ENCODE measurements around the gene FAM131C.

FAM131C gene, protein sequence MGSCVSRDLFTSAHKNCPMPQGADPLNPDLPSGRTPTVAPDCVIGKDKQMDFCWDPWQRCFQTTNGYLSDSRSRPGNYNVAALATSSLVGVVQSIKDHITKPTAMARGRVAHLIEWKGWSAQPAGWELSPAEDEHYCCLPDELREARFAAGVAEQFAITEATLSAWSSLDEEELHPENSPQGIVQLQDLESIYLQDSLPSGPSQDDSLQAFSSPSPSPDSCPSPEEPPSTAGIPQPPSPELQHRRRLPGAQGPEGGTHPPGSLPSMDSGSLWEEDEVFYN

DNA sequence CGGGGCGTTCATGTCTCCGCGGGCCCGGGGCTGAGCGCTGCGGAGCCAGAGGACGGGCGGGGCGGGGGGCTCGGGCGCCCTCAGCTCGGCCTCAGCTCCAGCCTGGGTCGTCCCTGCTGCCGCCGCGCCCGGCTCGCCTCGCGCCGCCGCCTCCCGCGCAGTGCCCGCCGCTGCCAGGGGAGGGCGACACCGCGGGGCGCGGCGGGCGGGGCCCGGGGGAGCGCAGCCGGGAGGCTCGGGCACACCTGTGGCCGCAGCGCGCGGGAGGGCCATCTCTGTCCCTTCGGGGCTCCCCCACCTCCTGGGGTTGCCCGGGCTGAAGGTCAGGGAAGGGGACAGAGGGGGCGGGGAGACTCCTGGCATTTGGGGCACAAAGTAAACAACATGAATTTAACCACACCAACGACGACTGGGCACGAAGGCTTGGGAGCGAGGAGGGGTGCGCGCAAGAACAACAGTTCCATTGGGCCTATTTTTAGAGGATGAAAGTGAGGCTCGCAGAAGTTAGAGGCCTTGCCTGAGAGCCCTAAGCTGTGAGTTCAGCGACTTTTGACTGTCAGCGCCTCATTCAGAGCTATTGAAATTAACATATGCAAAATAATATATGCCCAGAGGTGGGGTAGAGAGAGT, at the start of gene FAM131C:
Gene FAM131C, minus strand, starts transcription at position 162 of the 630 bp plus-strand sequence. CDS start 209 bp downstream, outside the sequence.
- H3K27me3 ChIP-seq (ENCODE audit: control insufficient read depth in 5 of 5, insufficient read depth in 4 of 5, low read length in 5 of 5) = peaks cover 0 to 18% (median 13%) of the 10 kb centered on the region in 5 donors
- peak within 1 kb of the TSS in 4 of 5 donors; percentile 14 to 38 (median 28) for H3K4me3 ChIP-seq (ENCODE audit: low read depth in 1 of 5, low read length in 5 of 5)
- H3K27ac ChIP-seq (ENCODE audit: low read depth, low read length) = no peak within 1 kb of the TSS
- H3K9ac ChIP-seq (ENCODE audit: low read length in 5 of 5) = peak within 1 kb of the TSS in 1 of 5 donors; percentile 28
- no peaks in the 10 kb centered on the region for H3K9me3 ChIP-seq (ENCODE audit: control insufficient read depth in 5 of 5, low read length in 5 of 5)
- no peaks in the 10 kb centered on the region for H3K36me3 ChIP-seq (ENCODE audit: control insufficient read depth in 5 of 5, insufficient read depth in 5 of 5, low read length in 5 of 5)
- H3K4me1 ChIP-seq (ENCODE audit: control insufficient read depth in 5 of 5, insufficient read depth in 5 of 5, low read length in 5 of 5) = peaks cover 0 to 32% (median 16%) of the 10 kb centered on the region in 5 donors

GRCh38 chr1:16122916-16123315, 49.5 kb upstream of the FAM131C start:
- peaks cover 0 to 21% (median 10%) of the 10 kb centered on the region in 5 donors for H3K4me1 ChIP-seq (ENCODE audit: control insufficient read depth in 5 of 5, insufficient read depth in 5 of 5, low read length in 5 of 5)
- H3K36me3 ChIP-seq (ENCODE audit: control insufficient read depth in 5 of 5, insufficient read depth in 5 of 5, low read length in 5 of 5) = peaks cover 0 to 34% (median 31%) of the 10 kb centered on the region in 5 donors
- H3K27ac ChIP-seq (ENCODE audit: low read depth, low read length) = no peak overlapping the region
- peaks cover 0 to under 1% (median 0%) of the 10 kb centered on the region in 5 donors for H3K27me3 ChIP-seq (ENCODE audit: control insufficient read depth in 5 of 5, insufficient read depth in 4 of 5, low read length in 5 of 5)
- no peak overlapping the region for H3K4me3 ChIP-seq (ENCODE audit: low read depth in 1 of 5, low read length in 5 of 5)
- no peak overlapping the region for H3K9ac ChIP-seq (ENCODE audit: low read length in 5 of 5)
- H3K9me3 ChIP-seq (ENCODE audit: control insufficient read depth in 5 of 5, low read length in 5 of 5) = no peaks in the 10 kb centered on the region

GRCh38 chr1:16122350-16122881, 49.0 kb upstream of the FAM131C start:
- Histone ChIP-seq H3K9me3 (ENCODE audit: control insufficient read depth in 5 of 5, low read length in 5 of 5) (no peaks in the 10 kb centered on the region), H3K9ac (ENCODE audit: low read length in 5 of 5) (no peak overlapping the region), H3K36me3 (ENCODE audit: control insufficient read depth in 5 of 5, insufficient read depth in 5 of 5, low read length in 5 of 5) (peaks cover 0 to 30% (median 27%) of the 10 kb centered on the region in 5 donors), H3K27me3 (ENCODE audit: control insufficient read depth in 5 of 5, insufficient read depth in 4 of 5, low read length in 5 of 5) (no peaks in the 10 kb centered on the region), H3K4me3 (ENCODE audit: low read depth in 1 of 5, low read length in 5 of 5) (no peak overlapping the region), H3K27ac (ENCODE audit: low read depth, low read length) (no peak overlapping the region), H3K4me1 (ENCODE audit: control insufficient read depth in 5 of 5, insufficient read depth in 5 of 5, low read length in 5 of 5) (peaks cover 0 to 20% (median 10%) of the 10 kb centered on the region in 5 donors)

GRCh38 chr1:16120940-16121410, 47.5 kb upstream of the FAM131C start:
- peaks cover 0 to 18% (median 13%) of the 10 kb centered on the region in 5 donors for H3K36me3 ChIP-seq (ENCODE audit: control insufficient read depth in 5 of 5, insufficient read depth in 5 of 5, low read length in 5 of 5)
- H3K27me3 ChIP-seq (ENCODE audit: control insufficient read depth in 5 of 5, insufficient read depth in 4 of 5, low read length in 5 of 5) = no peaks in the 10 kb centered on the region
- H3K4me1 ChIP-seq (ENCODE audit: control insufficient read depth in 5 of 5, insufficient read depth in 5 of 5, low read length in 5 of 5) = peaks cover 0 to 14% (median 6%) of the 10 kb centered on the region in 5 donors
- no peak overlapping the region for H3K9ac ChIP-seq (ENCODE audit: low read length in 5 of 5)
- H3K9me3 ChIP-seq (ENCODE audit: control insufficient read depth in 5 of 5, low read length in 5 of 5) = no peaks in the 10 kb centered on the region
- H3K27ac ChIP-seq (ENCODE audit: low read depth, low read length) = no peak overlapping the region
- no peak overlapping the region for H3K4me3 ChIP-seq (ENCODE audit: low read depth in 1 of 5, low read length in 5 of 5)

GRCh38 chr1:16120407-16120806, 47.0 kb upstream of the FAM131C start:
- Histone ChIP-seq H3K9me3 (ENCODE audit: control insufficient read depth in 5 of 5, low read length in 5 of 5) (no peaks in the 10 kb centered on the region), H3K4me1 (ENCODE audit: control insufficient read depth in 5 of 5, insufficient read depth in 5 of 5, low read length in 5 of 5) (peaks cover 0 to 14% (median 6%) of the 10 kb centered on the region in 5 donors), H3K36me3 (ENCODE audit: control insufficient read depth in 5 of 5, insufficient read depth in 5 of 5, low read length in 5 of 5) (peaks cover 0 to 13% (median 12%) of the 10 kb centered on the region in 5 donors), H3K9ac (ENCODE audit: low read length in 5 of 5) (no peak overlapping the region), H3K27ac (ENCODE audit: low read depth, low read length) (no peak overlapping the region), H3K4me3 (ENCODE audit: low read depth in 1 of 5, low read length in 5 of 5) (no peak overlapping the region), H3K27me3 (ENCODE audit: control insufficient read depth in 5 of 5, insufficient read depth in 4 of 5, low read length in 5 of 5) (no peaks in the 10 kb centered on the region)

DNA sequence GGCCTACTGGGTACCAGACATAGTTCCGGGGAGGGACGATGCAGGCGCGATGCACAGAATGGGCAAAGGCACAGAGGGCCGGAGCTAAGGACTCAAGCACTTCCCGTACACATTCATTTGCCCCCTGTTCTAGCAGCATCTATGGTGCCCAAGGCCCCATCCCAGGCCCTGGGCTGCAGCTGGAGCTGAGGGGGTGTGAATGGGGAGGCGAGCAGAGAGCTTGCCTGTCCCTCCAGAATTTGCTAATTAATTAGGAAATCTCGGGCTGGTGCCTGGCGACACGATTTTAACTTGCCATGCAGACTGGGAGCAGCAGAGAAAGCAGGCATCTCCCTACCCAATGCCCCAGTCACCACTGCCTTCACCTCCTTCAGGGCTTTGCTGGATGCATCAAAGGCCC, 46.5 kb upstream of the FAM131C start:
- Histone ChIP-seq H3K36me3 (ENCODE audit: control insufficient read depth in 5 of 5, insufficient read depth in 5 of 5, low read length in 5 of 5) (peaks cover 0 to 13% (median 10%) of the 10 kb centered on the region in 5 donors), H3K27me3 (ENCODE audit: control insufficient read depth in 5 of 5, insufficient read depth in 4 of 5, low read length in 5 of 5) (no peaks in the 10 kb centered on the region), H3K4me3 (ENCODE audit: low read depth in 1 of 5, low read length in 5 of 5) (no peak overlapping the region), H3K9me3 (ENCODE audit: control insufficient read depth in 5 of 5, low read length in 5 of 5) (no peaks in the 10 kb centered on the region), H3K4me1 (ENCODE audit: control insufficient read depth in 5 of 5, insufficient read depth in 5 of 5, low read length in 5 of 5) (peaks cover 0 to 14% (median 6%) of the 10 kb centered on the region in 5 donors), H3K9ac (ENCODE audit: low read length in 5 of 5) (no peak overlapping the region), H3K27ac (ENCODE audit: low read depth, low read length) (no peak overlapping the region)

GRCh38 chr1:16119504-16119903, 46.1 kb upstream of the FAM131C start:
- no peaks in the 10 kb centered on the region for H3K27me3 ChIP-seq (ENCODE audit: control insufficient read depth in 5 of 5, insufficient read depth in 4 of 5, low read length in 5 of 5)
- no peak overlapping the region for H3K27ac ChIP-seq (ENCODE audit: low read depth, low read length)
- H3K4me1 ChIP-seq (ENCODE audit: control insufficient read depth in 5 of 5, insufficient read depth in 5 of 5, low read length in 5 of 5) = peaks cover 0 to 14% (median 6%) of the 10 kb centered on the region in 5 donors
- no peak overlapping the region for H3K4me3 ChIP-seq (ENCODE audit: low read depth in 1 of 5, low read length in 5 of 5)
- no peak overlapping the region for H3K9ac ChIP-seq (ENCODE audit: low read length in 5 of 5)
- no peaks in the 10 kb centered on the region for H3K9me3 ChIP-seq (ENCODE audit: control insufficient read depth in 5 of 5, low read length in 5 of 5)
- H3K36me3 ChIP-seq (ENCODE audit: control insufficient read depth in 5 of 5, insufficient read depth in 5 of 5, low read length in 5 of 5) = peaks cover 0 to 9% (median 6%) of the 10 kb centered on the region in 5 donors

- Histone ChIP-seq H3K27ac (ENCODE audit: low read depth, low read length) (no peak overlapping the region), H3K4me1 (ENCODE audit: control insufficient read depth in 5 of 5, insufficient read depth in 5 of 5, low read length in 5 of 5) (peaks cover 0 to 14% (median 6%) of the 10 kb centered on the region in 5 donors)
Observed at GRCh38 chr1:16118706-16119105, 45.3 kb upstream of the FAM131C start.

DNA sequence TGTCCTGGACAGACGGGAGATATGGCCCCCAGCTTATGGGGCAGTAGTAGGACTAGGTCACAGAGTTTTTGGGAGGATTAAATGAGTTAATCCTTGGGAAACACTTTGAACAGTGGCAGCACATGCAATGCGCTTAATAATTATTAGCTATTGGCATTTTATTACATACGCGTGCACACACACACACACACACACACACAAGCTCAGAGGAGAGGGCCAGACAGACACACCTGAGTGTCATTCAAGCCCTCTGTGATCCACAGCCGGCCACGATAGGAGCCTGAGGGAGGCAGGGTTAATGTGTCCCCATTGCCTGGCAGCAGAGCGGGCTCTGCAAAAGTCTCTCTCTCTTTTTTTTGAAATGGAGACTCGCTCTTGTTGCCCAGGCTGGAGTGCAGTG, 44.5 kb upstream of the FAM131C start:
- no peak overlapping the region for H3K4me3 ChIP-seq (ENCODE audit: low read depth in 1 of 5, low read length in 5 of 5)
- H3K9me3 ChIP-seq (ENCODE audit: control insufficient read depth in 5 of 5, low read length in 5 of 5) = no peaks in the 10 kb centered on the region
- H3K36me3 ChIP-seq (ENCODE audit: control insufficient read depth in 5 of 5, insufficient read depth in 5 of 5, low read length in 5 of 5) = peaks cover 0 to 3% (median under 1%) of the 10 kb centered on the region in 5 donors
- no peak overlapping the region for H3K27ac ChIP-seq (ENCODE audit: low read depth, low read length)
- peaks cover 0 to 16% (median 10%) of the 10 kb centered on the region in 5 donors for H3K4me1 ChIP-seq (ENCODE audit: control insufficient read depth in 5 of 5, insufficient read depth in 5 of 5, low read length in 5 of 5)
- peak overlapping the region in 1 of 5 donors; percentile 13 for H3K9ac ChIP-seq (ENCODE audit: low read length in 5 of 5)
- no peaks in the 10 kb centered on the region for H3K27me3 ChIP-seq (ENCODE audit: control insufficient read depth in 5 of 5, insufficient read depth in 4 of 5, low read length in 5 of 5)

More at GRCh38 chr1:16118706-16119105, 45.3 kb upstream of the FAM131C start:
- H3K9ac ChIP-seq (ENCODE audit: low read length in 5 of 5) = no peak overlapping the region
- H3K9me3 ChIP-seq (ENCODE audit: control insufficient read depth in 5 of 5, low read length in 5 of 5) = no peaks in the 10 kb centered on the region
- H3K4me3 ChIP-seq (ENCODE audit: low read depth in 1 of 5, low read length in 5 of 5) = no peak overlapping the region
- no peaks in the 10 kb centered on the region for H3K27me3 ChIP-seq (ENCODE audit: control insufficient read depth in 5 of 5, insufficient read depth in 4 of 5, low read length in 5 of 5)
- H3K36me3 ChIP-seq (ENCODE audit: control insufficient read depth in 5 of 5, insufficient read depth in 5 of 5, low read length in 5 of 5) = peaks cover 0 to 6% (median 3%) of the 10 kb centered on the region in 5 donors

DNA sequence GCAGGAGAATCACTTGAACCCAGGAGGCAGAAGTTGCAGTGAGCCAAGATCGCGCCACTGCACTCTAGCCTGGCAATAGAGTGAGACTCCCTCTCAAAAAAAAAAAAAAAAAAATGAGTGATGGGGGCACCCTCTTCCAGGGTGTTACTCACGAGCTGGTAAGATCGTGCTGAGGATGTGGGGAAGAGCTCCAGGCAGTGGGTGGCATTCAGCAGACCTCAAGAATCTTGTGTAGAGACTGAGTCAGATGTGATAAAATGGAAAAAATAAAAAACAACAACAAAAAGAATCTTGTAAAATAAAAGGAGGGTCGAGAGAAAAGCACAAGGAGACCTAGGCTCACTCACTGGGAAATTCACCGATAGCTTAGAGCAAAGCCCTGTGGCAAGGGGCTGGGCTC, 43.9 kb upstream of the FAM131C start:
- no peak overlapping the region for H3K9ac ChIP-seq (ENCODE audit: low read length in 5 of 5)
- H3K4me3 ChIP-seq (ENCODE audit: low read depth in 1 of 5, low read length in 5 of 5) = no peak overlapping the region
- no peaks in the 10 kb centered on the region for H3K36me3 ChIP-seq (ENCODE audit: control insufficient read depth in 5 of 5, insufficient read depth in 5 of 5, low read length in 5 of 5)
- H3K9me3 ChIP-seq (ENCODE audit: control insufficient read depth in 5 of 5, low read length in 5 of 5) = no peaks in the 10 kb centered on the region
- H3K27me3 ChIP-seq (ENCODE audit: control insufficient read depth in 5 of 5, insufficient read depth in 4 of 5, low read length in 5 of 5) = no peaks in the 10 kb centered on the region
- H3K27ac ChIP-seq (ENCODE audit: low read depth, low read length) = no peak overlapping the region
- H3K4me1 ChIP-seq (ENCODE audit: control insufficient read depth in 5 of 5, insufficient read depth in 5 of 5, low read length in 5 of 5) = peaks cover 0 to 16% (median 10%) of the 10 kb centered on the region in 5 donors
